Tibial nerve (tissue), 4 donors: Measurements from ENCODE around the gene TMOD3. TPM values are rescaled to one million over a fixed set of nuclear protein-coding genes. Genes with fewer than 3 reads are reported as not detected.

Experiments used
- DNase-seq, 2 donors: peaks; one replicate each; pipeline ENCODE4 v3.0.0-alpha.2; 2019; ENCODE audit warnings: low spot score in 2 of 2
- H3K27ac ChIP-seq, 4 donors: fragments of 200-600 bp; sonication (generic) in 3 of 4; one replicate each; pipeline ENCODE4 v1.5.1; 2017 to 2019; ENCODE audit warnings: mild to moderate bottlenecking in 1 of 4
- H3K27me3 ChIP-seq, 2 donors: fragments of 200-600 bp; sonication (generic) in 1 of 2; one replicate each; pipeline versions ENCODE4 v1.5.1 to v1.6.0; 2017 to 2019
- H3K36me3 ChIP-seq, 3 donors: fragments of 200-600 bp; sonication (generic); one replicate each; pipeline ENCODE4 v1.5.1; 2018 to 2019
- H3K4me1 ChIP-seq, 4 donors: fragments of 200-600 bp; sonication (generic) in 3 of 4; one replicate each; pipeline ENCODE4 v1.5.1; 2017 to 2019
- H3K4me3 ChIP-seq, 4 donors: fragments of 200-600 bp; sonication (generic) in 3 of 4; one replicate each; pipeline ENCODE4 v1.5.1; 2017 to 2019; ENCODE audit warnings: mild to moderate bottlenecking in 1 of 4, moderate library complexity in 1 of 4
- H3K9me3 ChIP-seq, 4 donors: fragments of 200-600 bp; sonication (generic) in 3 of 4; one replicate each; pipeline ENCODE4 v1.5.1; 2017 to 2019
- EP300 ChIP-seq, 2 donors: sonication (generic); formaldehyde crosslinking; IDR thresholded peaks; one replicate each; pipeline ENCODE4 v1.6.1; 2017; ENCODE audit warnings: antibody characterized with exemption in 2 of 2, mild to moderate bottlenecking in 1 of 2
- POLR2A ChIP-seq, 2 donors: fragments of 450-650 bp; IDR thresholded peaks; one replicate each; pipeline ENCODE4 v1.6.1; 2017; ENCODE audit warnings: antibody characterized with exemption in 2 of 2, mild to moderate bottlenecking in 2 of 2, moderate library complexity in 2 of 2
- WGBS, 2 donors: methylation state at CpG; one replicate each; pipeline ENCODE4 v1.1.5; 2018; 5-methylcytosine and 5-hydroxymethylcytosine counted together
- total RNA-seq, 4 donors: library from RNA; depleted of rRNA; stranded (reverse); fragments of >200 nt; gene quantifications; one replicate each; pipeline ENCODE4 v1.1.0, GENCODE V29; 2016
- TF ChIP-seq, protein P1 (sequence below), 5 experiments: fragments of 200-600 bp in 3 of 5; fragments of 450-650 bp in 2 of 5; sonication (generic) in 3 of 5; IDR thresholded peaks; one replicate each; pipeline ENCODE4 v1.5.1; 2016 to 2019; ENCODE audit warnings: antibody characterized with exemption in 5 of 5, mild to moderate bottlenecking in 3 of 5, moderate library complexity in 2 of 5

Gene TMOD3
- total RNA-seq, 4 donors from 2014 or later = 23.7 to 46.8 (median 29.5) TPM

DNA sequence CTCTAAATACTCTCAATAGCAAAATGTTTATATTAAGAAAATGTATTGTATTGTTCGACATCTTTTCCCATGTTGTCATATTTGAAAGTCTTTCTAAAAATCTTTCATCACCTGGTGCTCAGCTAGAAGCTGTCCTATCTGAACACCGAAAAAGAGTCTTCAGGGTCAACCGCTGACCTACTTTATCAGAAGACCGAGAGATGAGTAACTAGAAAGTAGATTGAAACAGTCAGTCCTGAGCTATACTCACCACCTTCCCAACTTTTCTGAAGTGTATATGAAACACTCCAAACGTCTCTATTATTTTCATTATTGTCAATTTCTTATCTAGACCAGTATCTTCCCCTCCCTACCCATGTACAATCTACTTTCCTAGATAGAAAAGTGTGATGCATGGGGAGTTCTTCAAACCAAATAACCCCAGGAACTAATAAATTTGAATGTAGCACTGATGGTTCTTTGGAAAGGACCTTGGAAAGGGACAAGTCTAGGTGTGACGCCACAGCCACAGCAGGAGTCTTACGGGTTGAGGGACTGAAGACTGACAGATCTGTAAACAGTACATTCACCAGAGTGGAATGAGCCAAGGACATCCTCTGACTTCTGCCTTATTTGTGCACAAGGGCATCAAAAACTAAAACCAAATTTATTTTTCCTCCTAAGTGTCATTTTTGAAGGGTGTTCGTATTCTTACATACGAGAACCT is 58.6 kb downstream of the TMOD3 start:
- WGBS, 2 donors = 90 to 92% methylated on average over 9 of the region's 9 CpGs
- no peak for DNase-seq
- H3K4me1 ChIP-seq = peaks cover 0 to 17% (median 0%) of the 10 kb centered on the region in 4 donors
- no peaks in the 10 kb centered on the region for H3K9me3 ChIP-seq
- H3K27ac ChIP-seq = no peak overlapping the region
- H3K27me3 ChIP-seq = no peaks in the 10 kb centered on the region
- H3K36me3 ChIP-seq = peaks cover 0 to 32% (median 0%) of the 10 kb centered on the region in 3 donors
- TF ChIP-seq EP300 (IDR thresholded peaks at IDR 0.05) (no peak), POLR2A (IDR thresholded peaks at IDR 0.05) (no peak)
- TF ChIP-seq, protein P1, sequence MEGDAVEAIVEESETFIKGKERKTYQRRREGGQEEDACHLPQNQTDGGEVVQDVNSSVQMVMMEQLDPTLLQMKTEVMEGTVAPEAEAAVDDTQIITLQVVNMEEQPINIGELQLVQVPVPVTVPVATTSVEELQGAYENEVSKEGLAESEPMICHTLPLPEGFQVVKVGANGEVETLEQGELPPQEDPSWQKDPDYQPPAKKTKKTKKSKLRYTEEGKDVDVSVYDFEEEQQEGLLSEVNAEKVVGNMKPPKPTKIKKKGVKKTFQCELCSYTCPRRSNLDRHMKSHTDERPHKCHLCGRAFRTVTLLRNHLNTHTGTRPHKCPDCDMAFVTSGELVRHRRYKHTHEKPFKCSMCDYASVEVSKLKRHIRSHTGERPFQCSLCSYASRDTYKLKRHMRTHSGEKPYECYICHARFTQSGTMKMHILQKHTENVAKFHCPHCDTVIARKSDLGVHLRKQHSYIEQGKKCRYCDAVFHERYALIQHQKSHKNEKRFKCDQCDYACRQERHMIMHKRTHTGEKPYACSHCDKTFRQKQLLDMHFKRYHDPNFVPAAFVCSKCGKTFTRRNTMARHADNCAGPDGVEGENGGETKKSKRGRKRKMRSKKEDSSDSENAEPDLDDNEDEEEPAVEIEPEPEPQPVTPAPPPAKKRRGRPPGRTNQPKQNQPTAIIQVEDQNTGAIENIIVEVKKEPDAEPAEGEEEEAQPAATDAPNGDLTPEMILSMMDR (IDR thresholded peaks at IDR 0.05) = no peak
- H3K4me3 ChIP-seq = no peak overlapping the region

DNA sequence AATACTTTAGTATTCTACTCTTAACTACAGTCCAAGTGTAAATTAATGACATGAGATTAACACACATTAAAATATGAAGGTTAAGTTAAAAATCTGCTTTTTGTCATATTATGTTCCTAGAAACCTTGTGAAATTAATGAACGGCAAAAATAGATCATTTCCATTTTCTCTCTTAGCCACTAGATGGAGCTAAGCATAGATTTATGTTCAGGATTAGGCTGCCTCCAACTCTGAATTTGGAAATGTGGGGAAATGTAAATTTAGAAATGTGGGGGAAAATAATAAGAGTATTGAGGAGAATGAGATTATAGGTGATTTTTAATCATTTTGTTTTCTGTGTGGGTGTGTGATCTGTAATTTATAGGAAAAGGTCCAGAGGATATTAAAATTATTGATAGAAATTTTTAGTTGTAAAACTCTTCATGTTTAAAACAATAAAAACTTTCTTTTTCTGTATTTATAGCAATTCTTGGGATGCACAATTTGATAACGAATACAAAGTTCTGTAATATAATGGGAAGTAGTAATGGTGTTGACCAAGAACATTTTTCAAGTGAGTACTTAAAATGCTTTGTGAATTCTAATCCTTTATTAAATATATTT is 59.2 kb downstream of the TMOD3 start:
- Histone ChIP-seq H3K27me3 (no peaks in the 10 kb centered on the region), H3K36me3 (peaks cover 0 to 32% (median 0%) of the 10 kb centered on the region in 3 donors), H3K4me3 (no peak overlapping the region), H3K4me1 (peaks cover 0 to 11% (median 0%) of the 10 kb centered on the region in 4 donors), H3K9me3 (no peaks in the 10 kb centered on the region), H3K27ac (no peak overlapping the region)
- WGBS, 2 donors = 32 to 33% methylated on average over 2 of the region's 2 CpGs
- TF ChIP-seq, protein P1 (IDR thresholded peaks at IDR 0.05) = peak; percentile 42 to 79 (median 63)
- no peak for TF ChIP-seq EP300 (IDR thresholded peaks at IDR 0.05)
- no peak for DNase-seq

DNA sequence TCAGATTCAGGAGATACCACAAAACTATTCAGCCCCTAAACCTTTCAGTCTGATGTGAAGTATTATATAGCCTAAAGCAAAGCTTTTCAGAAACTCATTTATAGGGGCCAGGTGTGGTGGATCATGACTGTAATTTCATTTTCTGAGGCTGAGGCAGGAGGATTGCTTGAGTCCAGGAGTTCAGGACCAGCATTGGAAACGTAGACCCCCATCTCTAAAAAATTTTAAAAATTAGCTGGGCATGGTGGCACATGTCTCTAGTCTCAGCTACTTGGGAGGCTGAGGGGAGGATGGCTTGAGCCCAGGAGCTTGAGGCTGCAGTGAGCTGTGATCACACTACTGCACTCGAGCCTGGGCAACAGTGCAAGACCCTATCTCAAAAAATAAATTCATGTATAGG is 60.0 kb downstream of the TMOD3 start:
- peaks cover 0 to 37% (median 0%) of the 10 kb centered on the region in 3 donors for H3K36me3 ChIP-seq
- DNase-seq = no peak
- H3K4me1 ChIP-seq = peaks cover 0 to 4% (median 0%) of the 10 kb centered on the region in 4 donors
- H3K27ac ChIP-seq = no peak overlapping the region
- 85 to 97% methylated on average over 2 of the region's 2 CpGs for WGBS, 2 donors
- TF ChIP-seq EP300 (IDR thresholded peaks at IDR 0.05) (no peak), POLR2A (IDR thresholded peaks at IDR 0.05) (no peak)
- TF ChIP-seq, protein P1 (IDR thresholded peaks at IDR 0.05) = no peak
- no peaks in the 10 kb centered on the region for H3K27me3 ChIP-seq
- H3K4me3 ChIP-seq = no peak overlapping the region
- H3K9me3 ChIP-seq = no peaks in the 10 kb centered on the region

DNA sequence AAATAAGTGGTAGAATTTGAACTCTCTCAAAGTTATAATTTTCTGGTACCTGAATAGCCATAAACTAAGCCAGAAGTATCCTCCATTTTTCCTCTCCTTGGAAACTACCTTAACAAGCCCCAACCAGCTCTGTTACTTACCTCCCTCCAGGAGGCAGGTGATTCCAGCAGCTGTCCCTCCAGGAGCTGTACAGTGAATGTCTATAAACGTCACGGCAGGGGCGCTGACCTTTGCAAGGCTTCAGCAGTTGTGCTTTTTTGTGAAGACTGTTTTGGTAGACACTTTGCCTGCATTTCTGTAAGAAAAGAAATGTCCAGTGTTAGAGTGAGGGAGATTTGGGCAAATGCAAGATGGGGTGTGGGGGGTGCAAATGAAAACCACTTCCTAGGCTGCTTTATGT is 75.0 kb downstream of the TMOD3 start:
- Histone ChIP-seq H3K4me3 (no peak overlapping the region), H3K27ac (no peak overlapping the region), H3K4me1 (no peaks in the 10 kb centered on the region), H3K9me3 (no peaks in the 10 kb centered on the region), H3K27me3 (no peaks in the 10 kb centered on the region), H3K36me3 (peaks cover 0 to 66% (median 5%) of the 10 kb centered on the region in 3 donors)
- WGBS, 2 donors = 72 to 81% methylated on average over 3 of the region's 3 CpGs
- no peak for DNase-seq
- no peak for TF ChIP-seq POLR2A (IDR thresholded peaks at IDR 0.05)
- no peak for TF ChIP-seq EP300 (IDR thresholded peaks at IDR 0.05)
- TF ChIP-seq, protein P1 (IDR thresholded peaks at IDR 0.05) = no peak

DNA sequence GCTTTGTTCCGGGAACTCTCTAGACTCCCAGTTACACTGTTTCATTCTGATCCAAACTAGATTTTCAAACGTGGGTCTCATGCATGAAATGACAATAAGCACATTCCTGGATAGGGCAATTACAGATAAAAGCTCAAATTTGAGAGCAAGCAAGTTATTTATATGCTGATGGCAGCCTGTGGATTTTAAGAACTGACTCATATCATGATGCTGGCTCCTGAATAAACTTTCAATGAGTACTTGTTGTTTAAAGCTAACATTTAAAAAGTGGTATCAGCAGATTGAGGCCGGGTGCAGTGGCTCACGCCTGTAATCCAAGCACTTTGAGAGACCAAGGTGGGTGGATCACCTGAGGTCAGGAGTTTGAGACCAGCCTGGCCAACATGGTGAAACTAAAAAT is 75.5 kb downstream of the TMOD3 start:
- H3K27ac ChIP-seq = no peak overlapping the region
- no peaks in the 10 kb centered on the region for H3K9me3 ChIP-seq
- H3K4me1 ChIP-seq = no peaks in the 10 kb centered on the region
- no peak for DNase-seq
- TF ChIP-seq, protein P1 (IDR thresholded peaks at IDR 0.05) = no peak
- TF ChIP-seq EP300 (IDR thresholded peaks at IDR 0.05) (no peak), POLR2A (IDR thresholded peaks at IDR 0.05) (no peak)
- H3K36me3 ChIP-seq = peaks cover 0 to 63% (median 5%) of the 10 kb centered on the region in 3 donors
- H3K27me3 ChIP-seq = no peaks in the 10 kb centered on the region
- H3K4me3 ChIP-seq = no peak overlapping the region
- WGBS, 2 donors = 70 to 77% methylated on average over 4 of the region's 4 CpGs
